ENCODE measurements around the gene TRAF3IP1.
A peak's percentile ranks its signal among the peaks of the same experiment; 100 is the strongest.

The TRAF3IP1 gene

DNA sequence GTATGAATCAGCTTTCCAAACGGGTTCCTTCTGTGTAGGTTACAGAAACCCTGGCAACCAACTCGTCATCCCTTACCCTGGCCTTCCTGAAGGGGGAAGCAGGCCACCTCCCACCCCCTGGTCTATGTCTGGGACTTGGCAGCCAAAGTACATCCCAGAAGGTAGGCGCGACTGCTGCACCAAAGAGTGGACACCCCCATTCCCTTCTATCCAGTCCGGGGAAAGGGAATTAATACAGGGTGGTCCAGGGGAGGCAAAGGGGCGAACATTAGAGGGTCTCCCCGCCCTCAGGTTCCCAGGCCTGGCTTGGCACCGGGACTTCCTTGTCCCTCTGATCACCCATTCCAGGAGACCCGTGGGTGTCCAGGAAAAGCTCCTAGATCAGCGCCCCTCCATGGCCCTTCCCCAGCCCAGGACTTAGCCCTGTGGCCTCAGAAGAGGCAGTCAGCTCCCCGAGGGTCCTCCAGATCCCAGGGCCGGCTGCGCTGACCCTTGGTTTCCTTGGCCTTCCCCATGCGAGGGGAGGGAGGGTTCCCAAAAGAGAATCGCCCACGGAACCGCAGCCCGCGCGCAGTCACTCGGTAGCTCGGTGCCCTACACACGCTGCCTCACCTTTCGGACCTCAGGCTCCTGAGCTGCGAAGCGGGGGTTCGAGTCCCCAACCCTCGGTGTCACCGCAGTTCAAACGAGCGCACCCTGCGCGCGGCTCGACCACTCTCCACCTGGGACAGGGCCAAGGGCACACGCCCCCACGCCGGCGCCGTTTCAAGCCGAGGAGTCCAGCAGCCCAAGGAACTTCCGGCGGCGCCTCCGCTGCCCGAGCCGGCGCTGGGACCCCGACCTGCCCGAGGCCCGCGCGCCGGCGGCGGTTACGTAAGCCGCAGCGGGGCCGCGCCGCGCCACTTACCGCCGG, 32.3 kb upstream of the TRAF3IP1 start, which contains the start of gene PER2:
TSS of gene PER2 (minus strand) at position 874 of the 913 bp plus-strand sequence. CDS start 10,674 bp downstream, outside the sequence.
- H3K36me3 ChIP-seq (ENCODE audit: control insufficient read depth, insufficient read depth, low read length): no peaks in the 10 kb centered on the region
- peaks cover 34% of the 10 kb centered on the region for H3K4me1 ChIP-seq (ENCODE audit: control insufficient read depth, insufficient read depth, low read length)
- H3K9me3 ChIP-seq (ENCODE audit: control insufficient read depth, low read length): no peaks in the 10 kb centered on the region
- H3K4me3 ChIP-seq (ENCODE audit: insufficient read depth, low read depth, low read length): peak within 1 kb of the TSS; percentile 66
- peaks cover 8% of the 10 kb centered on the region for H3K27me3 ChIP-seq (ENCODE audit: control insufficient read depth, insufficient read depth, low read length, poor library complexity, severe bottlenecking)
- peak within 1 kb of the TSS; percentile 70 for H3K27ac ChIP-seq (ENCODE audit: insufficient read depth, low read depth, low read length, poor library complexity, severe bottlenecking)
- WGBS, 2 experiments: 7% methylated on average over 65 of the region's 65 CpGs

- Histone ChIP-seq H3K9me3 (ENCODE audit: control insufficient read depth, low read length) (no peaks in the 10 kb centered on the region), H3K36me3 (ENCODE audit: control insufficient read depth, insufficient read depth, low read length) (no peaks in the 10 kb centered on the region), H3K4me1 (ENCODE audit: control insufficient read depth, insufficient read depth, low read length) (peaks cover 34% of the 10 kb centered on the region), H3K4me3 (ENCODE audit: insufficient read depth, low read depth, low read length) (peak overlapping the region; percentile 66), H3K27me3 (ENCODE audit: control insufficient read depth, insufficient read depth, low read length, poor library complexity, severe bottlenecking) (peaks cover 8% of the 10 kb centered on the region), H3K27ac (ENCODE audit: insufficient read depth, low read depth, low read length, poor library complexity, severe bottlenecking) (peak overlapping the region; percentile 70)
- 0% methylated on average over 108 of the region's 108 CpGs for WGBS, 2 experiments
Measured at GRCh38 chr2:238288650-238289573, 31.4 kb upstream of the TRAF3IP1 start.

DNA sequence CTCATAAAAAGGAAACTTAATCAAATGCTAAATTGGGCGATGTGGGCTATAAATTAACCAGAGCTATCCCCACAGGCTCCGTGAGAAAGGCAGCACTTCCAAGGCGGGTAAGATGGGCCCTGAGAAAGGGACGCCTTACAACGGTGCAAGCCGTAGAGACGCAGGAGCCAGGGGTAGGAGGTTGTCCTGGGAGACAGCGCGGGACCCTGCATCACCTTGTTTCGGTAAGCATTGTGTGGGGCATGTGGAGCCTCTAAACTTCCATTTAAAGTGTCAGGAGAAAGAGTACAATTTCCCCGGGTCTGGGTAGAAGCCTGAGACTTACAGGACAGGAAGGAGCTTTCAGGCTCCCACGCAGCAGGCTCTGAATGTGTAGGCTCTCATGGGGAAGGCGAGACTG, 30.7 kb upstream of the TRAF3IP1 start:
- 23 to 26% methylated on average over 13 of the region's 13 CpGs for WGBS, 2 experiments
- no peaks in the 10 kb centered on the region for H3K36me3 ChIP-seq (ENCODE audit: control insufficient read depth, insufficient read depth, low read length)
- H3K9me3 ChIP-seq (ENCODE audit: control insufficient read depth, low read length): no peaks in the 10 kb centered on the region
- H3K4me1 ChIP-seq (ENCODE audit: control insufficient read depth, insufficient read depth, low read length): peaks cover 34% of the 10 kb centered on the region
- H3K27ac ChIP-seq (ENCODE audit: insufficient read depth, low read depth, low read length, poor library complexity, severe bottlenecking): no peak overlapping the region
- H3K27me3 ChIP-seq (ENCODE audit: control insufficient read depth, insufficient read depth, low read length, poor library complexity, severe bottlenecking): peaks cover 8% of the 10 kb centered on the region
- peak overlapping the region; percentile 66 for H3K4me3 ChIP-seq (ENCODE audit: insufficient read depth, low read depth, low read length)

DNA sequence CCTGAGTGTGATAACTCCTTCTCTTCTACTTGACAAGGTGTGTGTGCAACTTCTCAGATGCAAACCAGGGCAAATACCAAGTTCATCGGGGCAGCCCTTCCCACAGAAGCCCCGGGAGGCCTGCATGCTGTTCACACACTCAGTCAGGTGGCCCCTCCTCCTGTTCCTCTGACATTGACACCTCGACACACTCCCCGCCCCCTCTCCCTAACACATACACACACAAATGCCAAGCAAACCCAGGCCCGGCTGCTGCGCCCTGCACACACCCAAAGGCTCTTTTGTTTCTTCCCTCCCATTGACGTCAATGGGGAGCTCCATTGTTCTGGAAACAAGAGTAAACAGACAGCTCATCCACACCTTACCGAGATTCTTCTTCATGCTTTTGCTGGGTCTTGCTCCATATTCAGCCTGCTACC, 30.2 kb upstream of the TRAF3IP1 start:
- Histone ChIP-seq H3K27ac (ENCODE audit: insufficient read depth, low read depth, low read length, poor library complexity, severe bottlenecking) (no peak overlapping the region), H3K36me3 (ENCODE audit: control insufficient read depth, insufficient read depth, low read length) (no peaks in the 10 kb centered on the region), H3K27me3 (ENCODE audit: control insufficient read depth, insufficient read depth, low read length, poor library complexity, severe bottlenecking) (peaks cover 8% of the 10 kb centered on the region), H3K9me3 (ENCODE audit: control insufficient read depth, low read length) (no peaks in the 10 kb centered on the region), H3K4me1 (ENCODE audit: control insufficient read depth, insufficient read depth, low read length) (peaks cover 32% of the 10 kb centered on the region), H3K4me3 (ENCODE audit: insufficient read depth, low read depth, low read length) (no peak overlapping the region)
- WGBS, 2 experiments: 9 to 10% methylated on average over 8 of the region's 8 CpGs

DNA sequence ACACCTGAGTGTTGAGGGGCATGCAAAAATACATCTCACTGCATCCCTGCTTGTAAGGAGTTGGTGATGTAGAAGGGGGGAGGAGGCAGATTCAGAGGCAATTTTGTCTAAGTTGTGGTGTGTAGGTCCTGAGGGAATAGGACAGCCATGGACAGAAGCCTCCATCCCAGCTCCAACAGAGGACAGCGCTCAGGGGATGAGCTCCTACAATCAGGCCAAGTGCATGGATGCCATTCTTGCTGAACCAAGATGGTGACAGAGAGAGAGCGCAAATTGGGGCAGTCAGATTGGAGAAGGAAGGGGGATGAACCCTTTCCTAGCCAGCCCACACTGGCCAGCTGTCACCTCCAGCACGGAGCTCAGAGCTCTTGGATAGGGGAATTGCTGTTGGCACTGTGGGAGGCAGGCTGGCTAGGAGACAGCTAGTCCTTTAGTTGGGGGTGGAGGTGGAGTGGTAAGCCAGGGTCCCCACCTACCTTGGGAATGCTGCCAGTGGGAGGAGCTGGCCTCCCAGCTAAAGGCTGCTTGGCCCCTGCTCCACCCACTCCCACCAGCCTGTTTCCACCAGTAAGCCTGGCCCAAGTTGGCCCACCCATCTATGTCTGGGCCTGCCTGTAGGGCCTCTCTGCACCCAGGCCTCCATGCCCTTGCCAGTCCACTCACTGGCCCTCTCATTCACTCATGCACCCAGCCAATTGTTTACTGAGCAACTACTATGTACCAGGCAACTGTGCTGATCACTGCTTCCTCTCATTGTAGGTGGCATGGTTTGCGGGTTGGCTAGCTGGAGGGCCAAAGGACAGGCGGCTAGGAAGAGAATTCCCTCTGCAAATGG, 29.4 kb upstream of the TRAF3IP1 start:
- H3K4me3 ChIP-seq (ENCODE audit: insufficient read depth, low read depth, low read length): no peak overlapping the region
- H3K4me1 ChIP-seq (ENCODE audit: control insufficient read depth, insufficient read depth, low read length): peaks cover 27% of the 10 kb centered on the region
- no peaks in the 10 kb centered on the region for H3K9me3 ChIP-seq (ENCODE audit: control insufficient read depth, low read length)
- H3K27me3 ChIP-seq (ENCODE audit: control insufficient read depth, insufficient read depth, low read length, poor library complexity, severe bottlenecking): peaks cover 8% of the 10 kb centered on the region
- H3K27ac ChIP-seq (ENCODE audit: insufficient read depth, low read depth, low read length, poor library complexity, severe bottlenecking): no peak overlapping the region
- WGBS, 2 experiments: 86 to 88% methylated on average over 5 of the region's 5 CpGs
- H3K36me3 ChIP-seq (ENCODE audit: control insufficient read depth, insufficient read depth, low read length): no peaks in the 10 kb centered on the region

- 94 to 95% methylated on average over 8 of the region's 8 CpGs for WGBS, 2 experiments
- Histone ChIP-seq H3K9me3 (ENCODE audit: control insufficient read depth, low read length) (no peaks in the 10 kb centered on the region), H3K4me3 (ENCODE audit: insufficient read depth, low read depth, low read length) (no peak overlapping the region), H3K4me1 (ENCODE audit: control insufficient read depth, insufficient read depth, low read length) (peaks cover 19% of the 10 kb centered on the region), H3K27ac (ENCODE audit: insufficient read depth, low read depth, low read length, poor library complexity, severe bottlenecking) (no peak overlapping the region), H3K27me3 (ENCODE audit: control insufficient read depth, insufficient read depth, low read length, poor library complexity, severe bottlenecking) (peaks cover 8% of the 10 kb centered on the region), H3K36me3 (ENCODE audit: control insufficient read depth, insufficient read depth, low read length) (no peaks in the 10 kb centered on the region)
Measured at GRCh38 chr2:238291550-238292281, 28.6 kb upstream of the TRAF3IP1 start.

DNA sequence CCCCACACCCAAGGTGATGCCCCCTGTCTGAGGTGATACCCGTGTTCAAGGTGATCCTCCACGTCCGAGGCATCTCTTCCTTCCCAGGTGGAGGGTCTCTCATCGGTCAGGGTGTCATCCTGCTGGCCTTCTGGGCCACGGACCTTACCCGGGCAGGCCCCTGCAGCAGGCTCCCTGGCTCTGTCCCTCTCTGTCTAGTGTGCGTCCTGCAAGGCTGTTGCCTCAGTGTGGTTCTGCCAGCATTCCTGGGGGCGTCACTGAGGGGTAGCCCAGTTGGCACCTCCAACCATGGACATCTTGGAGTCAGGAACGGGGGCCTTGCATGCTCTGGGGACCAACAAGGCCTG, 26.3 kb upstream of the TRAF3IP1 start:
- H3K9me3 ChIP-seq (ENCODE audit: control insufficient read depth, low read length): no peaks in the 10 kb centered on the region
- H3K27ac ChIP-seq (ENCODE audit: insufficient read depth, low read depth, low read length, poor library complexity, severe bottlenecking): no peak overlapping the region
- H3K4me3 ChIP-seq (ENCODE audit: insufficient read depth, low read depth, low read length): no peak overlapping the region
- peaks cover 22% of the 10 kb centered on the region for H3K4me1 ChIP-seq (ENCODE audit: control insufficient read depth, insufficient read depth, low read length)
- H3K27me3 ChIP-seq (ENCODE audit: control insufficient read depth, insufficient read depth, low read length, poor library complexity, severe bottlenecking): peaks cover 8% of the 10 kb centered on the region
- 93 to 94% methylated on average over 9 of the region's 9 CpGs for WGBS, 2 experiments
- no peaks in the 10 kb centered on the region for H3K36me3 ChIP-seq (ENCODE audit: control insufficient read depth, insufficient read depth, low read length)

DNA sequence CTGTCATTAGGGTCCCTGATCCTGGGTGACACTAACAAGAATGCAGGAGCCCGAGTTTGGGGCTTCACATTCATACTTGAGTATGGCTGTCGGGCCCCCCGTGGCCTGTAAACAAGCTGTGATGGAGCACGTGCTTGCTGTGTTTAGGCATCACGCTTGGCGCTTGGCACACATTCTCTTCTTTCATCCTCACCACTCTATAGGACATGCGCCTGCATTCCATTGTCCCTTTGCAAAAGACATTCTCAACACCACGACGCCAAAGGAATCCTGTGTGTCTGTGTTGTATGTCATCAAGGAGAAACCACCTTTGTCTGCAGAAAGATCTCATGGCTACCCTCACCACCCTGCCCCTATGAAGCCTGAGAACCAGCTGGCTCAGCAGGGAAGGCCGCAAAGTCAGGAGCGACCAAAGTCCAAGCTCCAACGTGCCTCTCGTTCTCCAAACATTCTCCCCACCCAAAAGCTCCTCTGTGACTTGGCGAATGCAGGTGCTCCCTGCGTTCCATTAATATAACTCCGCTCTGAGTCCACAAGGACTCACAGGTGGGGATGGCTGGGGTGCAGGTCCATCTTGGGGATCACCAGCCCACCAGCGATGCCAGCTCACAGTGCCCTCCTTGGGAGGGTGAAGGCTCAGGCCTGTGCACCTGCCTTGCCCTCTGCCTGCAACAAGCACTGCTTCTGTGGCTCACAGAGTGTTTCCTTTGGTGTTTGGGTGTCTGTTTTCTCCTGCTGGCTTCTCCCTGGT, 25.8 kb upstream of the TRAF3IP1 start:
- no peaks in the 10 kb centered on the region for H3K9me3 ChIP-seq (ENCODE audit: control insufficient read depth, low read length)
- H3K36me3 ChIP-seq (ENCODE audit: control insufficient read depth, insufficient read depth, low read length): no peaks in the 10 kb centered on the region
- peaks cover 20% of the 10 kb centered on the region for H3K4me1 ChIP-seq (ENCODE audit: control insufficient read depth, insufficient read depth, low read length)
- H3K27me3 ChIP-seq (ENCODE audit: control insufficient read depth, insufficient read depth, low read length, poor library complexity, severe bottlenecking): peaks cover 6% of the 10 kb centered on the region
- no peak overlapping the region for H3K27ac ChIP-seq (ENCODE audit: insufficient read depth, low read depth, low read length, poor library complexity, severe bottlenecking)
- WGBS, 2 experiments: 91% methylated on average over 17 of the region's 17 CpGs
- no peak overlapping the region for H3K4me3 ChIP-seq (ENCODE audit: insufficient read depth, low read depth, low read length)

Data from ectodermal cell (in vitro differentiated cells).